Measurements from ENCODE around the gene RAPGEF1. TPM values are rescaled to one million over a fixed set of nuclear protein-coding genes. Genes with fewer than 3 reads are reported as not detected.

The RAPGEF1 gene
- total and polyA plus RNA-seq, 2 of the 13 experiments (the other 11 are each of a cell fraction or from before 2014, with no cell fraction given): 21.2 to 38.9 TPM

DNA sequence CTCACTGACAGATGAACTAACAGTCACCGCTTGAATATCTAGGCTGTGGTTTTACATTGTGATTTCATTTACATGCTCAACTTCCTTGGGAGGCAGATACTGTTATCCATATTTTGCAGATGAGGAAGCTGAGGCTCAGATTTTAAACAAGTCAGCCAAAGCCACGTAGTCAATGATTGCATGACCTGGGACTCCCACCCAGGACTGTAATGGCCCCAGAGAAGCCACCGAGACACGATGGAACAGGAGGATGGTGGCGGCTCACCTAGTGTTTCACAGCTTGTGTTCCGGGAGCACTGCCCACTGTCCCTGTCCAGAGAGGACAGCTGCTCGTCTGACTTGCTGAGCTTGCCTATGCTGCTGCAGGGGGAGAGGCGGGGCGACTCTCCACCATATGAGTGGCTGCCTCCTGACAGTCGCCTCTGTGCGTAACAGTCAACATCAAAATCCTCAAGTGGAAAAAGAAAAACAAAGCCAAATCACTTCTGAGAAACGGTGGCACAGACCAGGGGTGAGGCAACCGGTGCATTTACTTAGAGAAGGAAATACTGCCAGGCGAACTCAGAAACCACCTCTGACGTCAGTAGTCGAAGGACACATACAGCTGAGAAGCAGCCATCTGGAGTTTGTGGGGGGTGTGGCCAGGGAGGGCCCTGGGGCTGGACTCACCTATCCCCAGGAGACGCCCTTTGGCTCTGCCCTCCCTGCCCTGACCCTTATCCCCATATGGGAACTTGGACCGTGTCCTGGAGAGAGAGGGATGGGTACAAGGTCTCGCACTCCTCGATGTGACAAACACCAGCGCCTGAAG, 112.0 kb downstream of the RAPGEF1 start:
- ChIA-PET CTCF (ENCODE audit: low intra/inter-chr PET ratio, low total read pairs) (no interaction called here), POLR2A (no interaction called here)
- FAIRE-seq (no peak), DNase-seq (ENCODE audit: low spot score) (no peak), ATAC-seq (no peak)
- H3K9ac ChIP-seq (ENCODE audit: insufficient read depth, low read depth, low read length): no peak overlapping the region
- H4K20me1 ChIP-seq (ENCODE audit: insufficient read depth, low read length): no peaks in the 10 kb centered on the region
- no peaks in the 10 kb centered on the region for H3K27me3 ChIP-seq (ENCODE audit: control insufficient read depth in 1 of 2, insufficient read depth in 2 of 2, low read length in 2 of 2)
- no peak overlapping the region for H3K4me3 ChIP-seq (replicated peaks in 1 of 3; ENCODE audit: insufficient read depth in 1 of 3, low read depth in 2 of 3, low read length in 3 of 3)
- BruUV-seq (replicated peaks): no TSS peak
- H3K4me1 ChIP-seq (ENCODE audit: insufficient read depth, low read length): no peaks in the 10 kb centered on the region
- H3K27ac ChIP-seq (ENCODE audit: extremely low read length, insufficient read depth, low read length): no peak overlapping the region
- no peak for TF ChIP-seq ZNF136 (CRISPR knock-in tag; IDR thresholded peaks at IDR 0.05; ENCODE audit: low read depth)
- peaks cover 9 to 38% of the 10 kb centered on the region in 2 experiments; a peak in 4 of 5 replicates for H3K36me3 ChIP-seq (replicated peaks in 1 of 2; ENCODE audit: control insufficient read depth in 1 of 2, insufficient read depth in 2 of 2, low read length in 2 of 2)
- no peaks in the 10 kb centered on the region for H3K79me2 ChIP-seq (ENCODE audit: insufficient read depth, low read length)
- no peaks in the 10 kb centered on the region for H3K9me3 ChIP-seq (ENCODE audit: low read length)
- no peak overlapping the region for H3K4me2 ChIP-seq (ENCODE audit: low read depth, low read length)
- no peak overlapping the region for H2AFZ ChIP-seq (ENCODE audit: low read length)
- 96% methylated on average over 19 of the region's 21 CpGs for WGBS (ENCODE audit: low lambda C conversion rate)
- in situ Hi-C loops (cut with HindIII; ENCODE audit: extremely low pct_ligation_motif_present, low pct_unique_long_range_greater_than_20kb) (no loop called here), intact Hi-C loops (cut with micrococcal nuclease; ENCODE audit: unreplicated experiment) (no loop called here)

DNA sequence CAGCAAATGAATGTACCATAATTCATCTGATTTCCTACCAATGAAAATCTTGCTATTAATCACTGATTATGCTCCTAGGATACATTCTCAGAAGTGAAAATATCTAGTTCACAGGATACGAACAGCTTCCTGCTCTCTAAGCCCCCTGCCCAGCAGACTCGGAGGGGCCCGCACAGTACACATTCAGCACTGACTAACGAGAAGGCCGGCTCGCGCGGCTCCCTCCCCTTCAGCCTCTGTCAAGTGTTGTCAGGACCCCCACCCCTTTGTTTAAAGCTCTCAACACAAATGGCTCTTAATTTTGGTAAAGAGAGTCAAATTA, 112.6 kb downstream of the RAPGEF1 start:
- DNase-seq (ENCODE audit: low spot score) (no peak), FAIRE-seq (no peak), ATAC-seq (no peak)
- Histone ChIP-seq H3K36me3 (replicated peaks in 1 of 2; ENCODE audit: control insufficient read depth in 1 of 2, insufficient read depth in 2 of 2, low read length in 2 of 2) (peaks cover 9 to 38% of the 10 kb centered on the region in 2 experiments; a peak in 4 of 5 replicates), H3K4me1 (ENCODE audit: insufficient read depth, low read length) (no peaks in the 10 kb centered on the region), H4K20me1 (ENCODE audit: insufficient read depth, low read length) (no peaks in the 10 kb centered on the region), H3K9me3 (ENCODE audit: low read length) (no peaks in the 10 kb centered on the region), H3K4me3 (replicated peaks in 1 of 3; ENCODE audit: insufficient read depth in 1 of 3, low read depth in 2 of 3, low read length in 3 of 3) (no peak overlapping the region), H2AFZ (ENCODE audit: low read length) (no peak overlapping the region), H3K27me3 (ENCODE audit: control insufficient read depth in 1 of 2, insufficient read depth in 2 of 2, low read length in 2 of 2) (no peaks in the 10 kb centered on the region), H3K79me2 (ENCODE audit: insufficient read depth, low read length) (no peaks in the 10 kb centered on the region), H3K27ac (ENCODE audit: extremely low read length, insufficient read depth, low read length) (no peak overlapping the region), H3K4me2 (ENCODE audit: low read depth, low read length) (no peak overlapping the region), H3K9ac (ENCODE audit: insufficient read depth, low read depth, low read length) (no peak overlapping the region)
- no TSS peak for BruUV-seq (replicated peaks)
- POLR2A ChIA-PET: no interaction called here
- CTCF ChIA-PET (ENCODE audit: low intra/inter-chr PET ratio, low total read pairs): no interaction called here
- in situ Hi-C loops (cut with HindIII; ENCODE audit: extremely low pct_ligation_motif_present, low pct_unique_long_range_greater_than_20kb): no loop called here
- intact Hi-C loops (cut with micrococcal nuclease; ENCODE audit: unreplicated experiment): no loop called here
- WGBS (ENCODE audit: low lambda C conversion rate): 98% methylated on average over 8 of the region's 8 CpGs
- TF ChIP-seq ZNF263 (CRISPR knock-in tag; IDR thresholded peaks at IDR 0.05) (no peak), TP53 (CRISPR knock-in tag; conservative IDR thresholded peaks at IDR 0.05) (no peak), ELF1 (CRISPR knock-in tag; IDR thresholded peaks at IDR 0.05) (no peak), HNRNPK (IDR thresholded peaks at IDR 0.05; ENCODE audit: low read depth, low read length, poor library complexity, severe bottlenecking) (no peak), ZNF644 (CRISPR knock-in tag; IDR thresholded peaks at IDR 0.05; ENCODE audit: low read depth) (no peak), ZNF124 (CRISPR knock-in tag; IDR thresholded peaks at IDR 0.05) (no peak), ELF3 (CRISPR knock-in tag; IDR thresholded peaks at IDR 0.05) (no peak), SMAD3 (CRISPR knock-in tag; IDR thresholded peaks at IDR 0.05) (no peak), ZNF451 (CRISPR knock-in tag; IDR thresholded peaks at IDR 0.05) (no peak), AGO1 (IDR thresholded peaks at IDR 0.05; ENCODE audit: low read depth, low read length, poor library complexity, severe bottlenecking) (no peak), NR3C1 (CRISPR knock-in tag; IDR thresholded peaks at IDR 0.05) (no peak)
- TF ChIP-seq, protein P1, sequence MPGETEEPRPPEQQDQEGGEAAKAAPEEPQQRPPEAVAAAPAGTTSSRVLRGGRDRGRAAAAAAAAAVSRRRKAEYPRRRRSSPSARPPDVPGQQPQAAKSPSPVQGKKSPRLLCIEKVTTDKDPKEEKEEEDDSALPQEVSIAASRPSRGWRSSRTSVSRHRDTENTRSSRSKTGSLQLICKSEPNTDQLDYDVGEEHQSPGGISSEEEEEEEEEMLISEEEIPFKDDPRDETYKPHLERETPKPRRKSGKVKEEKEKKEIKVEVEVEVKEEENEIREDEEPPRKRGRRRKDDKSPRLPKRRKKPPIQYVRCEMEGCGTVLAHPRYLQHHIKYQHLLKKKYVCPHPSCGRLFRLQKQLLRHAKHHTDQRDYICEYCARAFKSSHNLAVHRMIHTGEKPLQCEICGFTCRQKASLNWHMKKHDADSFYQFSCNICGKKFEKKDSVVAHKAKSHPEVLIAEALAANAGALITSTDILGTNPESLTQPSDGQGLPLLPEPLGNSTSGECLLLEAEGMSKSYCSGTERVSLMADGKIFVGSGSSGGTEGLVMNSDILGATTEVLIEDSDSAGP (CRISPR knock-in tag; IDR thresholded peaks at IDR 0.05; ENCODE audit: borderline replicate concordance): no peak
- TF ChIP-seq, protein P2, sequence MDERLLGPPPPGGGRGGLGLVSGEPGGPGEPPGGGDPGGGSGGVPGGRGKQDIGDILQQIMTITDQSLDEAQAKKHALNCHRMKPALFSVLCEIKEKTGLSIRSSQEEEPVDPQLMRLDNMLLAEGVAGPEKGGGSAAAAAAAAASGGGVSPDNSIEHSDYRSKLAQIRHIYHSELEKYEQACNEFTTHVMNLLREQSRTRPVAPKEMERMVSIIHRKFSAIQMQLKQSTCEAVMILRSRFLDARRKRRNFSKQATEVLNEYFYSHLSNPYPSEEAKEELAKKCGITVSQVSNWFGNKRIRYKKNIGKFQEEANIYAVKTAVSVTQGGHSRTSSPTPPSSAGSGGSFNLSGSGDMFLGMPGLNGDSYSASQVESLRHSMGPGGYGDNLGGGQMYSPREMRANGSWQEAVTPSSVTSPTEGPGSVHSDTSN (CRISPR knock-in tag; IDR thresholded peaks at IDR 0.05): no peak
